WTC11 (cell line): ENCODE measurements around the gene BAIAP3. TPM values are rescaled to one million over a fixed set of nuclear protein-coding genes. Genes with fewer than 3 reads are reported as not detected.

Experiments
- ATAC-seq: fragments of 200-7000 bp; cut with Tn5 transposase; 2 replicates; pipeline ENCODE4 v1.10.0; 2021; ENCODE audit warnings: mild to moderate bottlenecking, moderate library complexity
- CTCF ChIA-PET: fragments of 300-600 bp; sonication (Branson Sonifier 250); formaldehyde crosslinking; loops from one replicate; lab custom pipeline; 2021; ENCODE audit warnings: antibody characterized with exemption; lab: Charles Lee
- POLR2A ChIA-PET: fragments of 350-600 bp; sonication (Branson Sonifier 250); formaldehyde crosslinking; loops from one replicate; lab custom pipeline; 2021; ENCODE audit warnings: antibody characterized with exemption; lab: Charles Lee
- DNase-seq: peaks from one replicate; pipeline ENCODE4 v3.0.0; 2021; ENCODE audit warnings: low spot score
- H3K27ac Mint-ChIP-seq: 2 replicates; pipeline ENCODE4 v1.8.0; 2021; ENCODE audit warnings: mixed read lengths
- H3K27me3 Mint-ChIP-seq: 2 replicates; pipeline ENCODE4 v1.8.0; 2021; ENCODE audit warnings: low read depth, mild to moderate bottlenecking, moderate library complexity, mixed read lengths
- H3K36me3 Mint-ChIP-seq: 2 replicates; pipeline ENCODE4 v1.8.0; 2021; ENCODE audit warnings: mixed read lengths
- H3K4me1 Mint-ChIP-seq: 2 replicates; pipeline ENCODE4 v1.8.0; 2022; ENCODE audit warnings: mixed read lengths
- H3K4me3 Mint-ChIP-seq: 2 replicates; pipeline ENCODE4 v1.8.0; 2021; ENCODE audit warnings: mild to moderate bottlenecking, moderate library complexity, mixed read lengths
- H3K9me3 Mint-ChIP-seq: 2 replicates; pipeline ENCODE4 v1.8.0; 2021; ENCODE audit warnings: mixed read lengths
- ATF1 ChIP-seq: sonication (generic); formaldehyde crosslinking; IDR thresholded peaks from 2 replicates; pipeline ENCODE4 v1.8.1; 2023; ENCODE audit warnings: mild to moderate bottlenecking, moderate library complexity, missing genetic modification reagents
- CREM ChIP-seq: sonication (generic); formaldehyde crosslinking; IDR thresholded peaks from 2 replicates; pipeline ENCODE4 v1.8.1; 2022; ENCODE audit warnings: mild to moderate bottlenecking, missing genetic modification reagents, moderate library complexity
- ELF4 ChIP-seq: sonication (generic); formaldehyde crosslinking; IDR thresholded peaks from 2 replicates; pipeline ENCODE4 v1.8.1; 2022; ENCODE audit warnings: low read depth, mild to moderate bottlenecking, moderate library complexity, missing genetic modification reagents
- ESRRA ChIP-seq: sonication (generic); formaldehyde crosslinking; IDR thresholded peaks from 2 replicates; pipeline ENCODE4 v1.8.1; 2022; ENCODE audit warnings: mild to moderate bottlenecking, missing genetic modification reagents, borderline replicate concordance
- ETV6 ChIP-seq: sonication (generic); formaldehyde crosslinking; IDR thresholded peaks from 2 replicates; pipeline ENCODE4 v1.8.1; 2022; ENCODE audit warnings: mild to moderate bottlenecking, missing genetic modification reagents
- NR2C2 ChIP-seq: sonication (generic); formaldehyde crosslinking; IDR thresholded peaks from 2 replicates; pipeline ENCODE4 v1.8.0; 2022; ENCODE audit warnings: mild to moderate bottlenecking, missing genetic modification reagents
- RORB ChIP-seq: fragments of 250-450 bp; sonication (Bioruptor Pico); IDR thresholded peaks from 2 replicates; pipeline ENCODE4 v1.9.0; 2021; ENCODE audit warnings: mild to moderate bottlenecking
- TCF7 ChIP-seq: sonication (generic); formaldehyde crosslinking; IDR thresholded peaks from 2 replicates; pipeline ENCODE4 v1.8.0; 2022; ENCODE audit warnings: mild to moderate bottlenecking, low read depth, missing genetic modification reagents, moderate library complexity
- ZNF121 ChIP-seq: sonication (generic); formaldehyde crosslinking; IDR thresholded peaks from 2 replicates; pipeline ENCODE4 v1.8.0; 2023; ENCODE audit warnings: missing genetic modification reagents
- ZNF416 ChIP-seq: fragments of 250-450 bp; sonication (Bioruptor Pico); IDR thresholded peaks from 2 replicates; pipeline ENCODE4 v1.9.0; 2021; ENCODE audit warnings: mild to moderate bottlenecking, inconsistent platforms
- total RNA-seq: library from RNA; stranded (reverse); gene quantifications from 3 replicates; pipeline ENCODE4 v1.2.3, GENCODE V29; 2021
- TF ChIP-seq, protein P1 (sequence below): sonication (generic); formaldehyde crosslinking; IDR thresholded peaks from 2 replicates; pipeline ENCODE4 v1.8.1; 2023; ENCODE audit warnings: mild to moderate bottlenecking, missing genetic modification reagents, moderate library complexity
- TF ChIP-seq, protein P2 (sequence below): fragments of 250-450 bp; sonication (Bioruptor Pico); IDR thresholded peaks from 2 replicates; pipeline ENCODE4 v1.9.0; 2021; ENCODE audit warnings: moderate library complexity, mild to moderate bottlenecking, inconsistent platforms, borderline replicate concordance
- TF ChIP-seq, protein P3 (sequence below): sonication (generic); formaldehyde crosslinking; IDR thresholded peaks from 2 replicates; pipeline ENCODE4 v1.8.0; 2023; ENCODE audit warnings: missing genetic modification reagents, mild to moderate bottlenecking, borderline replicate concordance
- TF ChIP-seq, protein P4 (sequence below): fragments of 250-450 bp; sonication (Bioruptor Pico); IDR thresholded peaks from 2 replicates; pipeline ENCODE4 v2.1.2; 2022; ENCODE audit warnings: mild to moderate bottlenecking, moderate library complexity
- TF ChIP-seq, protein P5 (sequence below): sonication (generic); formaldehyde crosslinking; IDR thresholded peaks from 2 replicates; pipeline ENCODE4 v1.8.0; 2022; ENCODE audit warnings: mild to moderate bottlenecking, missing genetic modification reagents
- TF ChIP-seq, protein P6 (sequence below): sonication (generic); formaldehyde crosslinking; IDR thresholded peaks from 2 replicates; pipeline ENCODE4 v1.8.1; 2023; ENCODE audit warnings: mild to moderate bottlenecking, missing genetic modification reagents, borderline replicate concordance
- TF ChIP-seq, protein P7 (sequence below): sonication (generic); formaldehyde crosslinking; IDR thresholded peaks from 2 replicates; pipeline ENCODE4 v1.8.1; 2022; ENCODE audit warnings: missing genetic modification reagents, borderline replicate concordance

Gene BAIAP3
- total RNA-seq, 1 experiment from 2014 or later = 18.8 TPM

DNA sequence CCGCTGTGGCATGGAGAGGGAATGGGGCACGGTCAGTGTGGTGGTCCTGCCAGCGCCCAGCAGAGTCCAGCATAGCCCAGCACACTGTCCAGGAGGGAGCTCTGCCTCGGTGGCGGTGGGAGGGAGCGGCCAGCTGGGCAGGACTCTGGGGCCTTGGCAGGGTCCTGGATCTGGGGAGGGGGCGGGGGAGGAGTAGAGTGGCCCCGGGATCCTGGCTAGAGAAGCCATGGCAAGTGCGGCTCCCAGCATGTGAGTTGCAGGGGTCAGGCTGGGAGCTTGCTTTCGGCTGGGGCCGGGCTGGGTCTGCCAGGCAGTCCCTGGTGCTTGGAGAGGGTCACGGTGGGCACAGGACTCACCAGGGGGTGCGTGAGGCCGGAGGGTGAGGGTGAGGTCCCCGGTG lies 22.1 kb downstream of the BAIAP3 start:
- no peak overlapping the region for H3K27ac Mint-ChIP-seq
- ATAC-seq = no peak
- no peaks in the 10 kb centered on the region for H3K9me3 Mint-ChIP-seq
- no peaks in the 10 kb centered on the region for H3K27me3 Mint-ChIP-seq
- ChIA-PET POLR2A (no interaction called here), CTCF (interaction anchor here (1.1 kb wide), 1 partner anchor 8 kb away, joined by 3 read pairs; no protein-coding TSS in a partner anchor)
- peaks cover 9% of the 10 kb centered on the region for H3K4me1 Mint-ChIP-seq
- TF ChIP-seq, protein P1, sequence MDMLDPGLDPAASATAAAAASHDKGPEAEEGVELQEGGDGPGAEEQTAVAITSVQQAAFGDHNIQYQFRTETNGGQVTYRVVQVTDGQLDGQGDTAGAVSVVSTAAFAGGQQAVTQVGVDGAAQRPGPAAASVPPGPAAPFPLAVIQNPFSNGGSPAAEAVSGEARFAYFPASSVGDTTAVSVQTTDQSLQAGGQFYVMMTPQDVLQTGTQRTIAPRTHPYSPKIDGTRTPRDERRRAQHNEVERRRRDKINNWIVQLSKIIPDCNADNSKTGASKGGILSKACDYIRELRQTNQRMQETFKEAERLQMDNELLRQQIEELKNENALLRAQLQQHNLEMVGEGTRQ (CRISPR knock-in tag) = no peak
- TF ChIP-seq ATF1 (CRISPR knock-in tag) = no peak
- TF ChIP-seq, protein P2, sequence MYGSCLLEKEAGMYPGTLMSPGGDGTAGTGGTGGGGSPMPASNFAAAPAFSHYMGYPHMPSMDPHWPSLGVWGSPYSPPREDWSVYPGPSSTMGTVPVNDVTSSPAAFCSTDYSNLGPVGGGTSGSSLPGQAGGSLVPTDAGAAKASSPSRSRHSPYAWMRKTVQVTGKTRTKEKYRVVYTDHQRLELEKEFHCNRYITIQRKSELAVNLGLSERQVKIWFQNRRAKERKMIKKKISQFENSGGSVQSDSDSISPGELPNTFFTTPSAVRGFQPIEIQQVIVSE (CRISPR knock-in tag) = no peak
- TF ChIP-seq, protein P3, sequence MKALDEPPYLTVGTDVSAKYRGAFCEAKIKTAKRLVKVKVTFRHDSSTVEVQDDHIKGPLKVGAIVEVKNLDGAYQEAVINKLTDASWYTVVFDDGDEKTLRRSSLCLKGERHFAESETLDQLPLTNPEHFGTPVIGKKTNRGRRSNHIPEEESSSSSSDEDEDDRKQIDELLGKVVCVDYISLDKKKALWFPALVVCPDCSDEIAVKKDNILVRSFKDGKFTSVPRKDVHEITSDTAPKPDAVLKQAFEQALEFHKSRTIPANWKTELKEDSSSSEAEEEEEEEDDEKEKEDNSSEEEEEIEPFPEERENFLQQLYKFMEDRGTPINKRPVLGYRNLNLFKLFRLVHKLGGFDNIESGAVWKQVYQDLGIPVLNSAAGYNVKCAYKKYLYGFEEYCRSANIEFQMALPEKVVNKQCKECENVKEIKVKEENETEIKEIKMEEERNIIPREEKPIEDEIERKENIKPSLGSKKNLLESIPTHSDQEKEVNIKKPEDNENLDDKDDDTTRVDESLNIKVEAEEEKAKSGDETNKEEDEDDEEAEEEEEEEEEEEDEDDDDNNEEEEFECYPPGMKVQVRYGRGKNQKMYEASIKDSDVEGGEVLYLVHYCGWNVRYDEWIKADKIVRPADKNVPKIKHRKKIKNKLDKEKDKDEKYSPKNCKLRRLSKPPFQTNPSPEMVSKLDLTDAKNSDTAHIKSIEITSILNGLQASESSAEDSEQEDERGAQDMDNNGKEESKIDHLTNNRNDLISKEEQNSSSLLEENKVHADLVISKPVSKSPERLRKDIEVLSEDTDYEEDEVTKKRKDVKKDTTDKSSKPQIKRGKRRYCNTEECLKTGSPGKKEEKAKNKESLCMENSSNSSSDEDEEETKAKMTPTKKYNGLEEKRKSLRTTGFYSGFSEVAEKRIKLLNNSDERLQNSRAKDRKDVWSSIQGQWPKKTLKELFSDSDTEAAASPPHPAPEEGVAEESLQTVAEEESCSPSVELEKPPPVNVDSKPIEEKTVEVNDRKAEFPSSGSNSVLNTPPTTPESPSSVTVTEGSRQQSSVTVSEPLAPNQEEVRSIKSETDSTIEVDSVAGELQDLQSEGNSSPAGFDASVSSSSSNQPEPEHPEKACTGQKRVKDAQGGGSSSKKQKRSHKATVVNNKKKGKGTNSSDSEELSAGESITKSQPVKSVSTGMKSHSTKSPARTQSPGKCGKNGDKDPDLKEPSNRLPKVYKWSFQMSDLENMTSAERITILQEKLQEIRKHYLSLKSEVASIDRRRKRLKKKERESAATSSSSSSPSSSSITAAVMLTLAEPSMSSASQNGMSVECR = no peak
- no peak for TF ChIP-seq ESRRA
- no peak for TF ChIP-seq NR2C2 (CRISPR knock-in tag)
- TF ChIP-seq, protein P4, sequence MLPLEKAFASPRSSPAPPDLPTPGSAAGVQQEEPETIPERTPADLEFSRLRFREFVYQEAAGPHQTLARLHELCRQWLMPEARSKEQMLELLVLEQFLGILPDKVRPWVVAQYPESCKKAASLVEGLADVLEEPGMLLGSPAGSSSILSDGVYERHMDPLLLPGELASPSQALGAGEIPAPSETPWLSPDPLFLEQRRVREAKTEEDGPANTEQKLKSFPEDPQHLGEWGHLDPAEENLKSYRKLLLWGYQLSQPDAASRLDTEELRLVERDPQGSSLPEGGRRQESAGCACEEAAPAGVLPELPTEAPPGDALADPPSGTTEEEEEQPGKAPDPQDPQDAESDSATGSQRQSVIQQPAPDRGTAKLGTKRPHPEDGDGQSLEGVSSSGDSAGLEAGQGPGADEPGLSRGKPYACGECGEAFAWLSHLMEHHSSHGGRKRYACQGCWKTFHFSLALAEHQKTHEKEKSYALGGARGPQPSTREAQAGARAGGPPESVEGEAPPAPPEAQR (CRISPR knock-in tag) = no peak
- TF ChIP-seq ZNF121 = no peak
- no peak for TF ChIP-seq TCF7 (CRISPR knock-in tag)
- TF ChIP-seq ETV6 (CRISPR knock-in tag) = no peak
- TF ChIP-seq, protein P5, sequence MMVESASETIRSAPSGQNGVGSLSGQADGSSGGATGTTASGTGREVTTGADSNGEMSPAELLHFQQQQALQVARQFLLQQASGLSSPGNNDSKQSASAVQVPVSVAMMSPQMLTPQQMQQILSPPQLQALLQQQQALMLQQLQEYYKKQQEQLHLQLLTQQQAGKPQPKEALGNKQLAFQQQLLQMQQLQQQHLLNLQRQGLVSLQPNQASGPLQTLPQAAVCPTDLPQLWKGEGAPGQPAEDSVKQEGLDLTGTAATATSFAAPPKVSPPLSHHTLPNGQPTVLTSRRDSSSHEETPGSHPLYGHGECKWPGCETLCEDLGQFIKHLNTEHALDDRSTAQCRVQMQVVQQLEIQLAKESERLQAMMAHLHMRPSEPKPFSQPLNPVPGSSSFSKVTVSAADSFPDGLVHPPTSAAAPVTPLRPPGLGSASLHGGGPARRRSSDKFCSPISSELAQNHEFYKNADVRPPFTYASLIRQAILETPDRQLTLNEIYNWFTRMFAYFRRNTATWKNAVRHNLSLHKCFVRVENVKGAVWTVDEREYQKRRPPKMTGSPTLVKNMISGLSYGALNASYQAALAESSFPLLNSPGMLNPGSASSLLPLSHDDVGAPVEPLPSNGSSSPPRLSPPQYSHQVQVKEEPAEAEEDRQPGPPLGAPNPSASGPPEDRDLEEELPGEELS (CRISPR knock-in tag) = no peak
- no peak for TF ChIP-seq CREM (CRISPR knock-in tag)
- no peak for TF ChIP-seq ZNF416 (CRISPR knock-in tag)
- no peak for DNase-seq
- no peak overlapping the region for H3K4me3 Mint-ChIP-seq
- no peaks in the 10 kb centered on the region for H3K36me3 Mint-ChIP-seq

DNA sequence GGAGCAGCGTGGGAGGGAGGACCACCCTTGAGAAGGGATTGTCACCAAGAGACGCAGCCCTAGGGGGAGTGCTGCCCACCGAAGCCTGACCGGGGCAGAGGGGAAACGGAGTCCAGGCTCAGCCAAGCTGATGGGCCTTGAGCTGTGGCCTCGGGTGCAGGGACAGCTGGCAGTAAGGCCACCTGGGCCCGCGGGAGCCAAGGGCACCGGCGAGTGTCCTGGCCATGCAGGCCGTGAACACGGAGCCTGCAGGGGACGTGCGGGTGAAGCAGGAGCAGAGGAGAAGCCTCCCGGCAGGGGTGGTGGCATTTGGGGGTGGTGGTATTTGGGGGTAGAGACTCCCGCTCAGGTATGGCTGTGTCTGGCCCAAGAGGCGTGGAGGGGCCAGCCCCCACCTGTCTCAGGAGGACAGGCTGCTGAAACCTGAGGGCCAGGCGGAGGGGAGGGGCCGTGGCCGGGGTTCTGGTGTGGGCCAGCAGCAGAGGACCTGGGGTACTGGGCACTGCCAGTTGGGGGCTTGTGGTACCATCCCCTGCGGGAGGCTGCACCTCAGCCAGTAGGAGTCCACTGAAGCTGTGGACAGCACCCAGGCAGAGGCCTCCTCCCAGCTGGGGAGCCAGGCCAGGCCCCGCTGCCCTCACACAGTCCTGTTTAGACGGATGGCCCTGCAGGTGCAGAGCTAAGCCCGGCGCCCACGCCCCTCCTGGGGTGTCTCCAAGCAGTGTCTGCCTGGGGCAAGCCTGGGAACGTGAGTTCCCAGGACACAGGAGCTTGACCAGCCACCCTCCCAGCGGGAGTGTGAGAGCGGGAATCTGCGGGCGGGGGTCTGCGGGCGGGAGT lies 22.8 kb downstream of the BAIAP3 start:
- Mint-ChIP-seq H3K4me3 (no peak overlapping the region), H3K27ac (no peak overlapping the region), H3K36me3 (no peaks in the 10 kb centered on the region), H3K27me3 (no peaks in the 10 kb centered on the region), H3K4me1 (peaks cover 9% of the 10 kb centered on the region), H3K9me3 (no peaks in the 10 kb centered on the region)
- DNase-seq = no peak
- no peak for ATAC-seq
- POLR2A ChIA-PET = no interaction called here
- CTCF ChIA-PET = interaction anchor here (1.1 kb wide), 1 partner anchor 7 kb away, joined by 3 read pairs; no protein-coding TSS in a partner anchor
- TF ChIP-seq RORB = no peak
- TF ChIP-seq ELF4 (CRISPR knock-in tag) = no peak
- TF ChIP-seq, protein P6, sequence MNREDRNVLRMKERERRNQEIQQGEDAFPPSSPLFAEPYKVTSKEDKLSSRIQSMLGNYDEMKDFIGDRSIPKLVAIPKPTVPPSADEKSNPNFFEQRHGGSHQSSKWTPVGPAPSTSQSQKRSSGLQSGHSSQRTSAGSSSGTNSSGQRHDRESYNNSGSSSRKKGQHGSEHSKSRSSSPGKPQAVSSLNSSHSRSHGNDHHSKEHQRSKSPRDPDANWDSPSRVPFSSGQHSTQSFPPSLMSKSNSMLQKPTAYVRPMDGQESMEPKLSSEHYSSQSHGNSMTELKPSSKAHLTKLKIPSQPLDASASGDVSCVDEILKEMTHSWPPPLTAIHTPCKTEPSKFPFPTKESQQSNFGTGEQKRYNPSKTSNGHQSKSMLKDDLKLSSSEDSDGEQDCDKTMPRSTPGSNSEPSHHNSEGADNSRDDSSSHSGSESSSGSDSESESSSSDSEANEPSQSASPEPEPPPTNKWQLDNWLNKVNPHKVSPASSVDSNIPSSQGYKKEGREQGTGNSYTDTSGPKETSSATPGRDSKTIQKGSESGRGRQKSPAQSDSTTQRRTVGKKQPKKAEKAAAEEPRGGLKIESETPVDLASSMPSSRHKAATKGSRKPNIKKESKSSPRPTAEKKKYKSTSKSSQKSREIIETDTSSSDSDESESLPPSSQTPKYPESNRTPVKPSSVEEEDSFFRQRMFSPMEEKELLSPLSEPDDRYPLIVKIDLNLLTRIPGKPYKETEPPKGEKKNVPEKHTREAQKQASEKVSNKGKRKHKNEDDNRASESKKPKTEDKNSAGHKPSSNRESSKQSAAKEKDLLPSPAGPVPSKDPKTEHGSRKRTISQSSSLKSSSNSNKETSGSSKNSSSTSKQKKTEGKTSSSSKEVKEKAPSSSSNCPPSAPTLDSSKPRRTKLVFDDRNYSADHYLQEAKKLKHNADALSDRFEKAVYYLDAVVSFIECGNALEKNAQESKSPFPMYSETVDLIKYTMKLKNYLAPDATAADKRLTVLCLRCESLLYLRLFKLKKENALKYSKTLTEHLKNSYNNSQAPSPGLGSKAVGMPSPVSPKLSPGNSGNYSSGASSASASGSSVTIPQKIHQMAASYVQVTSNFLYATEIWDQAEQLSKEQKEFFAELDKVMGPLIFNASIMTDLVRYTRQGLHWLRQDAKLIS (CRISPR knock-in tag) = no peak
- TF ChIP-seq, protein P7, sequence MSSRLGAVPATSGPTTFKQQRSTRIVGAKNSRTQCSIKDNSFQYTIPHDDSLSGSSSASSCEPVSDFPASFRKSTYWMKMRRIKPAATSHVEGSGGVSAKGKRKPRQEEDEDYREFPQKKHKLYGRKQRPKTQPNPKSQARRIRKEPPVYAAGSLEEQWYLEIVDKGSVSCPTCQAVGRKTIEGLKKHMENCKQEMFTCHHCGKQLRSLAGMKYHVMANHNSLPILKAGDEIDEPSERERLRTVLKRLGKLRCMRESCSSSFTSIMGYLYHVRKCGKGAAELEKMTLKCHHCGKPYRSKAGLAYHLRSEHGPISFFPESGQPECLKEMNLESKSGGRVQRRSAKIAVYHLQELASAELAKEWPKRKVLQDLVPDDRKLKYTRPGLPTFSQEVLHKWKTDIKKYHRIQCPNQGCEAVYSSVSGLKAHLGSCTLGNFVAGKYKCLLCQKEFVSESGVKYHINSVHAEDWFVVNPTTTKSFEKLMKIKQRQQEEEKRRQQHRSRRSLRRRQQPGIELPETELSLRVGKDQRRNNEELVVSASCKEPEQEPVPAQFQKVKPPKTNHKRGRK = no peak
